GM21423 (cell line): Measurements from ENCODE around the gene CTNNA2.

ENCODE experiments used
- ATAC-seq: cut with Tn5 transposase; IDR thresholded peaks from one replicate; pipeline ENCODE4 v1.9.1; 2021; ENCODE audit warnings: mild to moderate bottlenecking, moderate library complexity; ENCODE audit not compliant: unreplicated experiment

Gene CTNNA2

DNA sequence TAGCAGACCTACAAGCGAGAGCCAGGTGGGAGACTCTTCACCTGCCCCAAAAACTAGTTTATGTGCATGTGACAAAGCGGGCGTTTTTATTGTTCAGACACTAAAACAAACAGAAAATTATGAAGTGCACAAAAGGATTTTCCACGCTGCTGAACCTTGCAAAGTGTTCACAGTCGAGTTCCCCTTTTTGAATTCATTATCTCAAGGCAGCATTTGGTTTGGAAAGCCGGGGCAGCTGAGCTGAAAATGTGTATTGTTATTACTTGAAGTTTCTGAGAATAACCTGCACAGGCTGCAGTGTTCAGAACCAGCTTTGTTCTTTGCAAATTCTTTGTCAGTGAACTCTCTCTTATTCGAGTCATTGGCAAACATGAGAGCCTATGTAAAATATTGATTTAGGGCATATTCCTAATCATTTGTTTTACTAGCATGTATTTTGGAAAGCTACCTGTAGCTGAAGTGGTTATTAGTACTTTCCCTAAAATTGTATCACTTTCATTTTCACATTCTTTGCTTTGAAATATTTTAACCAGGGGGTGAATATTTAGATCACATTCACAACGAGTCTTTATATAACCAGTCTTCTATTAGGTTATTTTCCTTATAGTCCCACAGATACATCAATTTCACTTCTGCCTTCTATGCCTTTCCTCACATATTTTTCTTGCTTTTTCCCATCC, 732.2 kb downstream of the CTNNA2 start:
- no peak for ATAC-seq

DNA sequence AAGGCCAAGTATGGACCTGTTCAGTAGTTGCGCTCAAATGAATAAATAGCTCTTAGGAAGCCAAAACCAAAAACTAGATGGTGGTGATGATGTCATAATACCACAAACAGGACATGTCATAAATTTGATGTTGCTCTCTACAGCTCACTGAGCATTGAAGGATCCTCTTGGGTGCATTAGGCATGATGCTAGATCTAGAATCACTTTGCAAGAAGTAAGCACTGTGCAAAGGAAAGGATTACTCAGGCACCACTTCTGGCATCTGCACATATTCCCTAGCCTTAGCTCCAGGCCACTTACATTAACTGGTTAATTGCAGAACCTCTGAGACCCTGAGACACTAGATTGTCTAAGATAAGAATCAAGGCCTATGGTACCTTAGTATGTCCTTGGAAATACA, 733.7 kb downstream of the CTNNA2 start:
- ATAC-seq, result no peak

DNA sequence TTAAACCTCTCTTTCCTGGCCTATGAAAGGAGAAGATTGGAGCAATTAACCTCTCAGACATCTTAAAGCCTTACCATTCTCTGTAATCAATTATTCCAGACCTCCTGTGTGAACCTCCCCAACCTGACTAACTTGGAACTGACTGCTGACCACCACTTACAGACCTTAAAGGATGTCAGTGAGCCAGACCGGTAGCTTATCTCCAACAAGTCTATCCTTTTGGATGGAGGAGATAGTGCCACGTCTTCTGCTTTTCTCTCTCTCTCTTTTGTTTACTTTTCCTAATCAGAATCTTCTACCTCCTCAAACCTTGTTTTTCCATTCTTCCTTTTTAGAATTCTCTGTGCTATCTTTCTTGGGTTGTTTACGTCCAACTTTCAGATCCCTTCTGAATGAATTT, 734.5 kb downstream of the CTNNA2 start:
- no peak for ATAC-seq

DNA sequence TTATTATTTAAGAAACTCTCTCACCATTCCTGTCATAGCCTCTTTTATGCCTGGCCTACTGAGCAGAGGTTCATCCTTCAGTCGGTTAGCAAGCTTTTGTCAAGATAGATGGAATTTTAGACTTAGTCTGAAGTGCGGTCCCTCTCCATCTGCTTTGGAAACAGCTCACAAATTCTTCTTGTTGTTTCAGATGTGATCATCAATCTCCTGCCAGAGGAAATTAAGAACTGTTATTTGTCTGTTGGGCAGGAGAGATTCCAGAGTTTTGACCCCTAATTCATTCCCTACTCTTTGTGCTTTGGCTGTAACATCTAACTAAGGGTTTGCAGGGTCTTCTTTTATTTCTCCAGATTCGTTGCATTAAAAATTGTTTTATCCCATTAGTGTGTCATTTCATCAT, 735.3 kb downstream of the CTNNA2 start:
- ATAC-seq, result no peak

DNA sequence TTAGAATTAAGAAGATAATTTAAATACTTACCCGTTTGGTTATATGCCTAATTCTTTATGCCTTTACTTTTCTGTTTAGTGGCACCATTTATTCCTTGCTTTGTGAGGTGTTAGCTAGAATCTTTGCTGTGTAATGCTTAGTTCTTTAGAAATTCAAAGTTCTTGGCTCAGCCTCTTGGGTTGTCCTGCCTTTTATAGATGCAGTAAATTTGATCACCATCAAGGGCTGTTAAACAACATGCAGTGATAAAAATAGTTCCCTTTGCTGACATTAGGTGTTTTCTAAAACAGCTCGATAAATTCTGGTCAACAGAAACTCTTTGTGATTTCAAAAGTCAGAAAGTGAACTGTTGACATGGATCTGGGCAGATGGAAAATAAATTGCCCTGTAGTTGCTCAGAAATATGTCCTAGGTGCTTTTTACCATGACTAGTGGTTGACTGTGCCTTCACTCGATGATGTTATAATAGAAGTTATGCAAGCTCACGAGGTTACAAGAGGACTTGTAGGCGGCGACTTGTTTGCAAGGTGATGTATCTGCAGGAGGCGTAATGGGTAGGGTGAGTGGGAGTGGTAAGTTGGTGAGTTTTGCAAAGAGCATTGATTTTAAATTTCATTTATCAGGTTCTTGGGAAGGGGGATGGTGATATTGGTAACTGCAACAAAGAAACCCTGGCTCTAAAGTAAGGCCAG, 739.6 kb downstream of the CTNNA2 start:
- ATAC-seq, result no peak

DNA sequence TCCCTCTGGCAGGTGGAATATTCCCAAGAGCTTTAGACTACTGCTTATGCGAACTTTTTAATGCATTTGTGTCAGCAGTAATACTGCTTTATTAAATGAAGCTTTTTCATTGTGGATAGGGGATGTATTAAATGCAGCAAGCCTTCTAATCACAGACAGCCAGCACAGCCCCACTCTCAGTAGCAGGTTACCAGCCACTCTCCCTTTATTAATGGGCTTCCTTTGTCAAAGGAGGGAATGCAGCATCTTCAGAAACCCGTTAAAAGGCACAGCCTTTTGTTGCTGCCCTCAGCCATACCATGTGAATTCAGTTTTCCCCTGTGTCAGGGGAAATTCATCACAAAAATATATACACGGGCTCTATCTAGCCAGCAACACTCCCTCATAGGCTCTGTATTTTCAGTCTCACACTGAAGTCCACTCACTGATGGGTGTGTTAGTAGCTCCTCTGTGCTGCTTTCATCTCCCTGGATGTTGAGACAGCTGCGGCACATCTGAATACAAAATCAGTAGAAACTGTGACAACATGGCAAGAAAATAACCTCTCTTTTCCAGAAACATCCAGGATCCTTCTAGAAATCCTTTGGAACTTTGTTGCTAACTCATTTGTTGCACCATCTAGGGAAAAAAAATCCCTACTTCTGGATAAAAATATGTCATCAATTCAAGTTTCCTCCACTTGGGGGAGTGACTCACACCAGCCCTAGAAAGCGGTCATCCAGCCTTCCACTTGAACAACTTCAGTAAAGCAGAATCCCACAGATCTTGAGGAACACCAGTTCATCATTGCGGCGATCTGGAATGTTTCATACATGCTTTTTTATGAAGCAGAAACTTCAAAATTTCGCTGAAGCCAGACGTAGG, 743.3 kb downstream of the CTNNA2 start:
- ATAC-seq, result no peak

DNA sequence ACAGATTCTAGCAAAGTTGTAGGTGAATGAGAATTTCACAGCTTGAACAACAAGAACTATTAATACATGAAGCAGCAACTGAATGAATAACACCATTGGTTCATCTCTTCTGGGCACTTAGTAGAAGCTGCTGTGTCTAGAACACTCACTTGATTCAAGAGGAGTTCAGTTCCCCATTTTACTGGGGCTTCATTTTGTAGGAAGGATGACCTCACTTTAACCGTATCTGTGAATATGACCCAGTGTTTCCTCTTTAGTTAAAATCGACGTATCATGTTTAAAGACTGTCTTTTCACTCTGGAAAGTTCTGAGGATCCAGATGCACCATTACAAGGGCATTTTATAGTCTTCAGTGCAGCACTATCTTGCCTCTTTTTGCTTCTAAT, 743.9 kb downstream of the CTNNA2 start:
- ATAC-seq, result no peak

DNA sequence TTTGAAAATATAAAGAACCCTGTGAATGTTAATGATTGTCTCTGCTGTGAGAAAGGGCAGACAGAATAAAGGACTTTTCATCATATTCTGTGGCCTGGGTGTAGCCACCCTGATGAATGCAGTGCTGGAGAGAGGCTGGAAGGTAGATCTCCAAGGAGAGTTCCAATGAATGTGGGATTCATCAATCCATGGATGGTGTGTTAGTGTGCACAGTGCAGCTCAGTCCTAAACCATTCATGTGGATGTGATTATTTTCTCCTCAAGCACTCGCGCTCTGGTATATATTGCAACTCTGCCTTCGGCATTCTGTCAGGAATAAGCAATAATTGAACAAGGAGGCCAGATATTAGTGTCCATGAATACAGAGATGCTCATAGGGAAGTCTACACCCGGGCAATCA, 744.6 kb downstream of the CTNNA2 start:
- ATAC-seq, result no peak

DNA sequence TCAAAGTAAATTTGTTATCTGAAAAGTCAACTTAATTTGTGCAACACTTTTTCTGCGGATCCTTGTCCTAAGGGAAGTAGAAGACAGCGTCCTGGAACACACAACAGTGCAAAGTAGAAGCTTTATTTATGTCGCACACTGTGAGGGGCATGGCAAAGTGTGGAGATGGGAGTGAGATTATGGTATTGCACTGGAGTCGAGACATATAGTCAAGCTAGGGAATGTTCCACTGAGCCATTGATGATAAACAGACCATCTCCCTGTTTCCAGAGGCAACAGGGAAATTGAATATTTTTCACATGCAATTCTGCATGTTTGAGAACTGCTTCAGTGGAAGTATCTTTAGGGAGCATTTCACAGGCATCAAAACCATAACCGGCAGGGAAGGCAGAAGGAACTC, 745.5 kb downstream of the CTNNA2 start:
- ATAC-seq, result no peak

DNA sequence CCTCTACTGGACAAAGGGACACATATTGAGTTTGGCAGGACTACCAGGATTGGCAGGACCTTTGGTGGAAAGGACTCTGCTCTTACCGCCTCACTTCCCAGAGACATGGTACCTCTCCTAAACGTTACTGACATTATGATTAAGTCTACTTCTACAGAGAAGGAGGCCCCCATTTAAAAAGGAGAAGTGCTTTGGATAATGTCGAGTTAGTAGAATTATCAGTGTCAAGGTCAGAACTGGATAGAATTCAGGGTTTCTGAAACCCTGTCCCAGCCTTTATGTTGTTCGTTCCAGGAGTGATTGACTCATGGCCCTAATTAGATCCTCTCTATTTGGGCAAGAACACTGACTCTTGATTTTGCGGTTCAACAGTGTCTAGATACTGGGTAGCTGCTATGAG, 745.9 kb downstream of the CTNNA2 start:
- no peak for ATAC-seq

DNA sequence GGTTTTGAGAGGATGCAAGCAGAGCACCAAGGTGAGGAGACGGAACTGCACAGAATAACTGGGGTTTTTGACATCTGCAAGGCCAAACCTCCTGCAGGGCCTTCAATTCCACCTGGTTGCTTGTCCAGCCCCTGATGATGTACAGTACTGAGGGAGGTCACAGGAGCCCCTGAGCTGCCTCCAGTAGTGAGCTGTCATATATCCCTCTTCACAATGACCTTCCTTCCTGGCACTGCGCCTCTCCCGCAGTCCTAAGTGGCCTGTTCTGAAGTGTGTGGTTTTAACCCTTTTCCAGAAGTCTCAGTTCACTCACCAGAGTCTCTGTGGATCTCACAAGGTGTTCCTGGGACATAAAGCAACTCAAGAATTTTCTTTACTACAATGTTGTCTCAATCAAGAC, 746.4 kb downstream of the CTNNA2 start:
- ATAC-seq, result no peak

DNA sequence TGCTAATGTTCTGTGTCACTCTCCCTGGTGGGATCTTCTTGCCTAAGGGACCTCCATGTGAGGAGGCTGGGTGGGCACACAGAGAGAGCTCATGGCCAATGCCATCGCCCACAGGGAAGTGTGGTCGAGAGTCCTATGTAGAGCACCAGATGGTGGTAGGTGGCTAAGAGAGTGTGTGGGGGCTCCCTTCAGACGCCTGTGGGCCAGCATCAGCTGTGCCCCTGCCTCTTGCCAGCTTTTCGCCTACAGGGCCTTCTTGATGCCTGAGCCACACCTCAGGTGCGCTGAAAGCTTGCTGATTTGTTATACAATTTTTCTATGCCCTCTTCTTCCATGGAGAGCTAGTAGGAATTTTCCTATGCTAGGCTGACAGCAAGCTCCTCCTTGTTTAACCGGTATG, 753.4 kb downstream of the CTNNA2 start:
- ATAC-seq, result no peak

DNA sequence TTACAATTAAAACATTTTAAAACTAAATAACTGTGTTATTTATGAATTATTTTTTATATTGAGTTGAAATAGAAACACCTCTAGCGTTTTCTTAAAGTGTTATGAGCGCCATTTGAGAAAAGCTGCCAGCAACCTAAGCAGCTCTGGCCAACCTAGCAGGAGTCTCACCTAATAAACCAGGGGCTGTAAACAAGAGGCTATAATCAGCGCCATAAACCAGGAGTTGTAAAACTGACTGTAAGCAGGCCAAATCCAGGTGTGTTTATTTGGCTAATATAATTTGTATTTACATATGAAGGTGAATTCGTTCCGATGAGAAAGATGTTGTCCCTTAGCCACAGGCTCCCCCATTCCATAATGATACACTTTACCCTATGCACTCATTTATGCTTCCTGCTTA, 757.0 kb downstream of the CTNNA2 start:
- ATAC-seq, result no peak

DNA sequence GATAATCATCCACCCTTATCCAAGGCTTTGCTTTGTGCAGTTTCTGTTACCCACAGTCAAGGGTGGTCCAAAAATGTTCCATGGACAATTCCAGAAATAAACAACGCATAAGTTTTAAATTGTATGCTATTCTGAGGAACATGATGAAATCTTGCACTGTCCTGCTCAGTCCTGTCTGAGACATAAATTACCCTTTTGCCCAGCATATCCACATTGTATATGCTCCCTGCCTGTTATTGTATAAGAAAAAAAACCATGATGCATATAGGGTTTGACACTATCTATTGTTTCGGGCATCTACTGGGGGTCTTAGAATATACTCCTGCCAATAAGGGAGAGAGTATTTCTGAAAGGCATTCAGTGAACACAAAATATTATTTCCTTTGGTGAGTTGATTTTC, 767.7 kb downstream of the CTNNA2 start:
- no peak for ATAC-seq

DNA sequence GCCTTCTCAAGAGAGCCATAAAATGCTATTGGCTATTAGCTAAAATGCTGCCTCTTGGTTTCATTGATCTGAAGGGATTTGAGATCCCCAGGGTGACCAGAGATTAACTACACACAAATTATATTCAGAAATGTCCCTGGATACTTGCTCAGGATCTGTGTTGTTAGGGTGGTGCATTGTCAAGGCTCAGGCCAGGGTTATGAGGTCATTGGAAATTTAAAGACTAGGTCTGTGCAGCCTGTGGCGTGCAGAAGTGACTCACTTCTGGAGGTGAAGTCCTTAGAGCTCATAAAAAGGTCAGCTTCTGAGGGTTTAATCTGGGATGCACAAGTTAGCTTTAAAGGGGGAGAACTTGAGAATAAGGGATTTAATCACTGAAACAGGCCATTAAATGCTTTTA, 768.2 kb downstream of the CTNNA2 start:
- ATAC-seq, result no peak

DNA sequence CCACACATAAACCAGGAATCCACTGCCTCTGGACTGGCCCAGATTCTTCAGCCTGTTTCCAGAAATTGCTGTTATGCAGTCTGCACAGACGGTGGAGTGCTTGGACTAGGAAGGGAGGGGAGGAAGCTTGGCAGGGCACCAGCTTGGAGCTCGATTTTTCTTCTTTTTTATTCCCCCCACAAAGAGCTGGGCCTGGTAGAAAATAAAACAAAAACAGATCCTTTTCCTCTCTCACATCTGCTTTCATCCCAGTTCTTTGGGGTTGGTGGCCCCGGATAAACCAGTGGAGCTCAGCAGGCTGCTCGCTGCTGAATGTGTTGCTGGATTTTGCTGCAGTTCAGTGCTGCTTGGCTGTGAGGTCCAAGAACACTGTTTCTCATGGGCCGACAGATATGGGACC, 775.7 kb downstream of the CTNNA2 start:
- ATAC-seq, result no peak

DNA sequence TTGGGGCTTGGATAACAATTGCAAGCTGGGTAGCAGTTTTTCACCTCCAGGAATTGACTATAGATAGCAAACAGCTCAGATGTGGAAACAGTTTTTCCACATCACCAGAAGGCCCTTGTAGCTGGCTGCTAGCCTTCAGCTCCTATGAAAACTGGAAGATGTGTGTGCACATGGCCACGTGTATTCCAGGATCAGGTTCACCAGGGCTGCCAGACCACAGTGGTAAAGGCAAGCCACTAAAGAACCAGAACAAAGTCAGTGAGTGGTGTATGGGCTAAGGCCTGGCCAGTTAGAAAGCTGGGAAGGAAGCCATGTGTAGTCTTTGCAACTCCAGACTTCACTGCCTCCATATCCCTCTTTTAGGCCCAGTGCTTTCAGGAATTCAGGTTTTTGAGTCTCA, 778.8 kb downstream of the CTNNA2 start:
- ATAC-seq, result no peak

DNA sequence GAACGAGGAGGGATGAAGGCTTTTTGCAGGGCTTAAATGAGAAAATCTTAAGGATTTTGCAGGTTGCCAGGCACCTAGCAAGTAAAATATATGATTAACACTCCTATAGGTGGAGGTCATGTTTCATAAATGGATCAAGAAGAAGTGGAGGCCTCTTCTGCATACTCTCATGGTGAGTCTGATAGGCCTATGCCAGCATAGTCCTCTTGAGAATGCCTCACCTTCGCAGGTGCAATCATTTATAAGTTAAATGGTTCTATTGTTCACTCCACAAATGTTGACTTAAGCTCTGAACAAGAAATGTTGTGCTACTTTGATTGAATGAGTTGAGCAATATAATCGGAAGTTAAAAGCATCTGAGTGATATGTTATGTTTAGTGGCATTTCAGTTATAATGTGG, 779.6 kb downstream of the CTNNA2 start:
- no peak for ATAC-seq

DNA sequence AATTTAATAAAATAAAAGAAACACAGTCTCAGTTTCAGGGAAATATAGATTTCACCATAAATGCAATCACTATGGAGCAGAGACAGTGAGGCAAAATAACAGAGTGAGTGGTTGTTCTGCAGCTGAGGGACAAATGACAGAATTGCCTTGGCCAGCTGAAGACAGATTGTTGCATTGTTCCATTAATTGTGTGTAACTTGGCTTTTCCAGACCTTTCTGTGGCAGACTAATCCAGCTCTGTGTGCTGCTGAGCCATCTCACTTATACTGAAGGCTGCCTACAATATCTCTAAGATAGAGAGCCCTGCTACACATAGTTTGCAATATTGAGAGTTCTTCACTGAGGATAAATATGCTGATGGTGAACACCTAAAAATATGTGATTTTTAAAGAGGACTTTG, 780.2 kb downstream of the CTNNA2 start:
- ATAC-seq, result no peak

DNA sequence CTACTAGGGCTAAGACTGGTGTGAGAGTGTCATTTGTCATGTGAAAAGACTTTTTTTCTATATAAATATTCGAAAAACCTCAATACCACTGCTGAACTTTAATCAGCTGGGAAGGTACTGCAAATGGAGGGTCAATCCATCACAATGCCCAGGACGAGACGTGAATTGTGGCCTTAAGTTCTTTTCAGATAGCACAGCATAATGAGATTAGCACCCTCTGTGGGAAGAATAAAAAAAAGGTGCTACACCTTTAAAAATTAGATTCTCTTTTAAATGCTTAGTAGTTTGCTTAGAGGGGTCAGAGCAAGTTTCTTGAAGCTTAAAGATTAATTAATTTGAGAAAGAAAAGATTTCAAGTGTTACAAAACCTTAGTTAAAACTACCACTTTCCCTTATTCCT, 786.1 kb downstream of the CTNNA2 start:
- no peak for ATAC-seq

DNA sequence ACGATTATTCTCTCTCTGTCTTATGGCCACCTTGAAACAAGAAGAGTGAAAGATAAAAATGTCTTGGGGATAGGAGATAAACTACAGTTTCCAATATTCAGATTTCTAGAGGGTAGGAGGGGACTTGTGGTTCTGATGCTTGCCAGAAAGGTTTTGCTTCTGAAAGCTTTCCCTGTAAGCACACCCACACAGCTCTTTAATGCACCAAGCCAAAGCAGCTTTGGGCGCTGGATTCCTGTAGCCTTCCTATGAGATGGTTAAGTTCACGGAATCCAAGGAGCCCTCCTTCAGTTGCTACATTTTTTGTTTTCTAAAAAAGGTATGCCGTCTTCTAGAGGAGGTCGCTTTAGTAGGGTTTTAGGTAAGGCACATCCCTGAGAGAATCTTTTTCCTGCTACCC, 786.8 kb downstream of the CTNNA2 start:
- no peak for ATAC-seq

DNA sequence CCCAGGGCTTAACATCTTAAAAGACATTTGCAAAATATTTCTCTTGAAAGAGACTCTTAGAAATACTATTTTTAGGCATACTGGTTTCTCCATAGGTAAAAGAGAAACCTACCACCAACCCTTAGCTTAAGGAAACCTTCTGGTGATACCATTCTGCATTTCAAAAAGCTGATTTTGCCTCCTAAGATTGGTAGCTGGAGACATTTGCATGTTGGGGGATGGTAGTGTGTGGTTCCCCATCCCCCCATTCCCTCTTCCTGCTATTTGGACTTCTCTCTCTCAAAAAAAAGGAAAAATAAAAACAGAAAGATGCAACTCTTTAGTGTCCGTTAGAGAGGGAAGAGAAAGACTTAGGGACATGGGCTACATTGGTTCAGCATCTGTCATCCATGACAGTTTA, 787.5 kb downstream of the CTNNA2 start:
- no peak for ATAC-seq
